Measurements from ENCODE around the gene FCRL6.

- TF ChIP-seq CTCF (IDR thresholded peaks at IDR 0.05) (no peak), POLR2A (IDR thresholded peaks at IDR 0.05) (no peak)
Measured at GRCh38 chr1:159855709-159856108, 53.5 kb downstream of the FCRL6 start.

Data from thyroid gland (tissue), 4 donors.